ENCODE measurements around the gene COL6A3. TPM values are rescaled to one million over a fixed set of nuclear protein-coding genes. Genes with fewer than 3 reads are reported as not detected.

COL6A3 gene
- total and polyA plus RNA-seq, 7 donors = 15.5 to 75.2 (median 59.1) TPM

- Histone ChIP-seq H3K9me3 (no peaks in the 10 kb centered on the region), H3K27ac (no peak overlapping the region), H3K36me3 (ENCODE audit: insufficient read depth in 1 of 2, low read depth in 1 of 2) (peaks cover 0 to 4% of the 10 kb centered on the region in 2 donors), H3K4me1 (no peaks in the 10 kb centered on the region), H3K4me3 (no peak overlapping the region), H3K27me3 (ENCODE audit: insufficient read depth in 3 of 3, low read length in 2 of 3) (no peaks in the 10 kb centered on the region)
- 85 to 97% (median 93%) methylated on average over 1 of the region's 1 CpG for WGBS, 3 donors
- DNase-seq (no peak), ATAC-seq (no peak)
- no peak for TF ChIP-seq CTCF (IDR thresholded peaks at IDR 0.05)
- intact Hi-C loops (cut with DNase I) = no loop called here
These were observed 21.8 kb downstream of the COL6A3 start for GRCh38 chr2:237392186-237392585.

DNA sequence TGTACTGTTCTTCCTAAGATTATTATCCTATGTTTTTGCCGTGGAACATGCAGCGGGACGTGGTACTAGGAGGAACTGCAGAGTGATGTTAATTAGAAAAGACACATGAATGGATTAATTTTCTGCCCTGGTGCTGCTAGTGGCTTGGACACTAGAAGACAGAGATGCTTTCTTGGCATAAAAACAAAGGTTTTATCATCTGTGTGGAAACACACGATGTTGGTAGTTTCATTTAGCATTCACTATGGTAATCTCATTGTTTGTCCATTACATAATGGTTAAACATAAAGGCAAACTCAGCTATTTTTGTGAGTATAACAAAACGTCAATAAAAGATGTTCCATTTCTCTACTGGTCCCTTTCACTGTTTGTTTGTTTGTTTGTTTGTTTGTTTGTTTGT, 22.8 kb downstream of the COL6A3 start:
- no peaks in the 10 kb centered on the region for H3K4me1 ChIP-seq
- H3K27me3 ChIP-seq (ENCODE audit: insufficient read depth in 3 of 3, low read length in 2 of 3) = no peaks in the 10 kb centered on the region
- peaks cover 0 to 4% of the 10 kb centered on the region in 2 donors for H3K36me3 ChIP-seq (ENCODE audit: insufficient read depth in 1 of 2, low read depth in 1 of 2)
- no peak for TF ChIP-seq CTCF (IDR thresholded peaks at IDR 0.05)
- no peaks in the 10 kb centered on the region for H3K9me3 ChIP-seq
- DNase-seq (no peak), ATAC-seq (no peak)
- H3K4me3 ChIP-seq = no peak overlapping the region
- WGBS, 3 donors = 68 to 75% (median 68%) methylated on average over 5 of the region's 5 CpGs
- H3K27ac ChIP-seq = no peak overlapping the region
- intact Hi-C loops (cut with DNase I) = no loop called here

GRCh38 chr2:237390235-237390634, 23.7 kb downstream of the COL6A3 start:
- no peak overlapping the region for H3K27ac ChIP-seq
- H3K27me3 ChIP-seq (ENCODE audit: insufficient read depth in 3 of 3, low read length in 2 of 3) = no peaks in the 10 kb centered on the region
- H3K9me3 ChIP-seq = no peaks in the 10 kb centered on the region
- peaks cover 0 to 4% of the 10 kb centered on the region in 2 donors for H3K36me3 ChIP-seq (ENCODE audit: insufficient read depth in 1 of 2, low read depth in 1 of 2)
- no peak for ATAC-seq
- no peaks in the 10 kb centered on the region for H3K4me1 ChIP-seq
- intact Hi-C loops (cut with DNase I) = no loop called here
- 72 to 77% (median 74%) methylated on average over 2 of the region's 2 CpGs for WGBS, 3 donors
- no peak for DNase-seq
- no peak overlapping the region for H3K4me3 ChIP-seq
- TF ChIP-seq CTCF (IDR thresholded peaks at IDR 0.05) = no peak

GRCh38 chr2:237389831-237390230, 24.1 kb downstream of the COL6A3 start:
- TF ChIP-seq CTCF (IDR thresholded peaks at IDR 0.05) = no peak
- H3K9me3 ChIP-seq = no peaks in the 10 kb centered on the region
- H3K27me3 ChIP-seq (ENCODE audit: insufficient read depth in 3 of 3, low read length in 2 of 3) = no peaks in the 10 kb centered on the region
- no peak overlapping the region for H3K27ac ChIP-seq
- H3K4me3 ChIP-seq = no peak overlapping the region
- WGBS, 3 donors = 73 to 80% (median 76%) methylated on average over 3 of the region's 3 CpGs
- no peak for DNase-seq
- peaks cover 0 to 3% of the 10 kb centered on the region in 2 donors for H3K36me3 ChIP-seq (ENCODE audit: insufficient read depth in 1 of 2, low read depth in 1 of 2)
- ATAC-seq = no peak
- no peaks in the 10 kb centered on the region for H3K4me1 ChIP-seq
- intact Hi-C loops (cut with DNase I) = no loop called here

GRCh38 chr2:237388036-237388435, 25.9 kb downstream of the COL6A3 start:
- H3K27ac ChIP-seq = no peak overlapping the region
- no peaks in the 10 kb centered on the region for H3K36me3 ChIP-seq (ENCODE audit: insufficient read depth in 1 of 2, low read depth in 1 of 2)
- ATAC-seq = no peak
- no peak for DNase-seq
- no peaks in the 10 kb centered on the region for H3K4me1 ChIP-seq
- intact Hi-C loops (cut with DNase I) = no loop called here
- H3K27me3 ChIP-seq (ENCODE audit: insufficient read depth in 3 of 3, low read length in 2 of 3) = no peaks in the 10 kb centered on the region
- WGBS, 3 donors = 91 to 94% (median 93%) methylated on average over 5 of the region's 5 CpGs
- H3K9me3 ChIP-seq = no peaks in the 10 kb centered on the region
- TF ChIP-seq CTCF (IDR thresholded peaks at IDR 0.05) = no peak
- H3K4me3 ChIP-seq = no peak overlapping the region
